ENCODE data around the gene SLC8A1. TPM values are rescaled to one million over a fixed set of nuclear protein-coding genes. Genes with fewer than 3 reads are reported as not detected.

SLC8A1 gene
- total and polyA plus RNA-seq, 10 of the 15 experiments (the other 5 are each of a cell fraction or from before 2014, with no cell fraction given) = under 0.01 to 1.2 (median 0.01) TPM; not detected in 3

GRCh38 chr2:40244251-40244650 lies 207.6 kb downstream of the SLC8A1 start:
- Histone ChIP-seq H3K79me2 (ENCODE audit: control insufficient read depth, insufficient read depth, low read length) (no peaks in the 10 kb centered on the region), H3K27ac (ENCODE audit: control insufficient read depth, insufficient read depth) (no peak overlapping the region), H3K27me3 (replicated peaks in 1 of 2; ENCODE audit: control insufficient read depth in 2 of 2, insufficient read depth in 2 of 2, low read length in 1 of 2) (no peaks in the 10 kb centered on the region), H3K4me2 (ENCODE audit: control insufficient read depth, insufficient read depth) (no peak overlapping the region), H2AFZ (ENCODE audit: control insufficient read depth, low read depth, low read length) (no peak overlapping the region), H3K4me3 (no peak overlapping the region), H3K4me1 (ENCODE audit: control insufficient read depth, insufficient read depth, low read length) (no peaks in the 10 kb centered on the region), H3K36me3 (ENCODE audit: control insufficient read depth in 2 of 2, insufficient read depth in 2 of 2, low read length in 1 of 2) (no peaks in the 10 kb centered on the region), H3K9me3 (replicated peaks; ENCODE audit: control insufficient read depth, insufficient read depth, low read length) (no peaks in the 10 kb centered on the region), H4K20me1 (ENCODE audit: control insufficient read depth, insufficient read depth) (no peaks in the 10 kb centered on the region), H3K9ac (ENCODE audit: control insufficient read depth, insufficient read depth, low read length) (no peak overlapping the region)
- TF ChIP-seq RFX5 (IDR thresholded peaks at IDR 0.05; ENCODE audit: low read depth, low read length) (no peak), TARDBP (IDR thresholded peaks at IDR 0.05; ENCODE audit: borderline replicate concordance) (no peak), SMAD1 (IDR thresholded peaks at IDR 0.05; ENCODE audit: low read depth, partially characterized antibody) (no peak), ATF7 (IDR thresholded peaks at IDR 0.05; ENCODE audit: low read depth) (no peak), POLR2AphosphoS2 (IDR thresholded peaks at IDR 0.05; ENCODE audit: low read depth, low read length) (no peak), ETV6 (conservative IDR thresholded peaks at IDR 0.05 in 1 of 2, IDR thresholded peaks at IDR 0.05 in 1 of 2; ENCODE audit: borderline replicate concordance in 1 of 2, low read depth in 1 of 2) (no peak), GABPA (IDR thresholded peaks at IDR 0.05; ENCODE audit: low read depth) (no peak), NFXL1 (IDR thresholded peaks at IDR 0.05; ENCODE audit: borderline replicate concordance) (no peak), NRF1 (conservative IDR thresholded peaks at IDR 0.05; ENCODE audit: low read depth, low read length) (no peak), NR2F1 (conservative IDR thresholded peaks at IDR 0.05) (no peak), GATAD2B (conservative IDR thresholded peaks at IDR 0.05; ENCODE audit: low read depth) (no peak), POLR2A (IDR thresholded peaks at IDR 0.05; ENCODE audit: low read depth, low read length) (no peak), RAD51 (IDR thresholded peaks at IDR 0.05) (no peak), FOXK2 (IDR thresholded peaks at IDR 0.05) (no peak), KLF5 (IDR thresholded peaks at IDR 0.05; ENCODE audit: partially characterized antibody) (no peak), EED (IDR thresholded peaks at IDR 0.05; ENCODE audit: low read depth) (no peak), MAX (IDR thresholded peaks at IDR 0.05; ENCODE audit: low read depth, low read length) (no peak)
- ATAC-seq (no peak), FAIRE-seq (no peak), DNase-seq (ENCODE audit: low read depth, low spot score) (no peak)
- ChIA-PET SMC1A (ENCODE audit: uncharacterized antibody, unreplicated experiment) (interaction anchor here (0.6 to 1.7 kb wide), 4 partner anchors 235 to 393 kb away, joined by 3 to 7 read pairs (median 4); no protein-coding TSS in a partner anchor), POLR2A (no interaction called here), RAD21 (ENCODE audit: unreplicated experiment) (interaction anchor here (1.0 kb wide), 1 partner anchor 514 kb away, joined by 7 read pairs; no protein-coding TSS in a partner anchor), CTCF (interaction anchor here (0.6 to 3.2 kb wide), 14 partner anchors 10 to 1038 kb away, joined by 3 to 19 read pairs (median 4); no protein-coding TSS in a partner anchor)
- WGBS (ENCODE audit: insufficient coverage, insufficient replicate concordance, low lambda C conversion rate, missing lambda C conversion rate) = 20% methylated on average over 5 of the region's 6 CpGs
- in situ Hi-C loops (cut with MboI) = no loop called here
- intact Hi-C loops (cut with micrococcal nuclease; ENCODE audit: unreplicated experiment) = loop anchor here (2.0 kb wide), 1 partner anchor 311 kb away; no protein-coding TSS in a partner anchor
- no TSS peak for BruUV-seq (replicated peaks)

Data from GM12878 (cell line).